HG03066 (cell line): ENCODE results near the gene ZHX3.

ENCODE experiments used
- ATAC-seq: cut with Tn5 transposase; IDR thresholded peaks from one replicate; pipeline ENCODE4 v1.9.1; 2021; ENCODE audit warnings: low read depth; ENCODE audit not compliant: unreplicated experiment

The ZHX3 gene

DNA sequence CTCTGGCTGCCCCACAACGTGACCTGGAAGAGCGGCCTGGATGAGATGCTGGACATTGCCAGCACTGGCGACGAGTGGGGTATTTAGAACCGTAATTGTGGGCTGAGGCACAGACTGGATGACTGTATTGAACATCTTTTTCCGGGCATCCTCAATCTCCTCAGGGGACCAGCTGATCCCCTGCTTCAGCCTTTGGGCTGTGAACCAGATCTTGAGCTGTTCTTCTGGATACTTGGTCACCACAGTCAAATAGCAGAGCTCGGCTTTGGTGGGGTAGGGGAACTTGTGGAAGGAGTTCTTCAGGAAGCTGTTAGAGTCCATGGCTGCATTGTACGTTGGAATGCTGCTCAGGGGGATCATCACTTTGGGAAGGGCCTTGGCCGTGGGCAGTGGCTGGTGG is 113.9 kb downstream of the ZHX3 start:
- no peak for ATAC-seq

DNA sequence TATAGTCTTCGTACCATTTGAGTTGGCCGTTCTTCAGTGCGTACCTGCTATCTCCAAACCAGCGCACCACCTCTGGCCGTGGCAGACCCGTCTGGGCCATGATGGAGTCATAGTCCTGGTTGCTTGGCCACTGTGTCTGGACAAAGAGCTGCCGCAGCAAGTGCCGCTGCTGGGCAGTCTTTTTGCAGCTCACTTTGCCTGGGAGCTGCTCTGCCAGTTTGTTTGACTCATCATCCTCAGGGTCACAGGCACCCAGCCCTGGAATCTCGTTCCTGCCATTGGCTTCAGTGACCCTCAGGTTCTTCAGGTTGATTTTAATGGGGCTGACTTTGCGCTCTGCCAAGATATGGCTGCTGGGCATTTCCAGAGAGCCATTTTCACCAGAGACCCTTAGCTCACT is 115.1 kb downstream of the ZHX3 start:
- ATAC-seq, result no peak

DNA sequence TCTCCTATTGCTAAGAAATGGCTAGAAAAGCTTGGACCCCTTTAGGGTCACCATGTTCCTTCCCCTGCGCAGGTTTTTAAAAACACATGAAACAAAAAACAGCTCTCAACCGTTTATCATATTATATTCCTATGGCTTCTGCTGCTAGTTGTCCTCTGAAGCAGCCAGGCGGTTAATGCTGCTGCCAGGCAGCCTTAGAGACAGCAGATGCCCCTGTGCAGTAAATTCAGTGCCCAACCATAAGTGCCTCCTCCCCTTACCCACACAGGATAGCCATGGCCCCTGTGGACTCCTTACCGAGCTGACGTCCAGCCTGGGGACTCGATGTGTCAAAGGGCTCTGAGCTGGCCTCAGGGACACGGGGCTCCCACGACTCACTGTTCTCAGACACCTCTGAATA is 115.8 kb downstream of the ZHX3 start:
- no peak for ATAC-seq

DNA sequence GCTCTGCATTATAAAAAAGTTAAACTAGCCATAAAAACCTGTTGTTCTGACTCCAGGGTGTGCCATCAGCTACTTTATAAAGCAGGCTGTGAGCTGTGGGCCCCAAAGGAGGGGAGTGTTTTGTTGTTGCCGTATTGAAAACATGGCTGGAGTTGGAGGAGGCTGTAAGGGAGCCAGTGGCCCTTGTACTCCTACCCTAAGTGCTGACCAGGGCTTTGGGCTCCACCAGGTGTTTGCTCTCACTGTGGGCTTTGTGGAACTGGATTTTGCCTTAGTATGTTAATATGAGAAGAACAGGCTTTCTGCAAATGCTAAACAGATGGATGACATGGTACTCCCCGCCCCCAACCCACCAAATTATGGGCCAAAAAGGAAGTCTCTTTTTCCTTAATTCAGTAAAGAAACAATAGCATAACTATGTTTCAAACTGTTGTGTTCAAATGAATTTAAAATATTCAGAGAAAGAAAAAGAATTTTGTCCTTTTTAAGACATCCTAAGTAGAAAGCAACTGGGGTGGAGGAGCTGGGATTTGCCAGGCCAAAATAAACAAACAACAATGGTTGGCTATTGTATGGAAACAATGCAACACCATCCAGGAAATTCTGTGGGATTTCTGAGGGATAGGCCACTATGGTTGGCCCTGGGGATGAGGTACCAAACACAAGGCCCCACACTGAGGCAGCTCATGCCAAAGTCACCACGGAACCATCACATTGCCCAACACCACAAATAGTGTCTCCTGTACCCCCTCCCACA is 116.9 kb downstream of the ZHX3 start:
- no peak for ATAC-seq

DNA sequence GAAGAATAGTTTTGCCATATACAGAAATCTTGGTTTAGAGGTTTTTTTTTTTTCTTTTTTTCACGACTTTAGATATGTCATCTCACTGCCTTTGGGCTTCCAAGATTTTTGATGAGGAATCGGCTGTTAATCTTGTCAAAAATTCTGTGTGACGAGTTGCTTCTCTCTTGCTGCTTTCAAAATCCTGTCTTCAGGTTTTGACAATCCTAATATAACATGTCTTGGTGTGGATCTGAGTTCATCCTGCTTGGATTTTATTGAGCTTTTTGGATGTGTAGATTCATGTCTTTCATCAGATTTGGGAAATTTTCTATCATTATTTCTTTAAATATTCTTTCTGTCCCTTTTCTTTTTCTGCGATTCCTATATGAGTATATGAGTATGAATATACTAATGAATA is 119.1 kb downstream of the ZHX3 start:
- ATAC-seq, result no peak

DNA sequence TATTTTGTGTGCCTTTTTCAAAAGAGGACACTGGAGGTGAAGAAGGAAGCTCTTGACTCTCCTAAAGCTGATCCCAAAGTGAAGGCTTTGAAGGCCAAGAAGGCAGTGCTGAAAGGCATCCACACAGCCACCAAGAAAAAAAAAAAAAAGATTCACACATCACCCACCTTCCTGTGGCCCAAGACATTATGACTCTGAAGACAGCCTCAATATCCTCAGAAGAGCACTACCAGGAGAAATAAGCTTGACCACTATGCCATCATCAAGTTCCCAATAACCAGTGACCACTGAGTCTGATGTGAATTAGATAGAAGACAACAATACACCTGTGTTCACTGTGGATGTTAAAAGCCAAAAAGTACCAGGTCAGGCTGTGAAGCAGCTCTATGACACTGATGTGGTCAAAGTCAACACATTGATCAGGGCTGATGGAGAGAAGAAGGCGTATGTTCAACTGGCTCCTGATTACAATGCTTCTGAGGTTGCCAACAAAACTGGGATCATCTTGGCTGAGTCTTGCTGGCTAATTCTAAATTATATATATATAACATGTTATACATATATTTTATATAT is 120.8 kb downstream of the ZHX3 start:
- ATAC-seq, result no peak

DNA sequence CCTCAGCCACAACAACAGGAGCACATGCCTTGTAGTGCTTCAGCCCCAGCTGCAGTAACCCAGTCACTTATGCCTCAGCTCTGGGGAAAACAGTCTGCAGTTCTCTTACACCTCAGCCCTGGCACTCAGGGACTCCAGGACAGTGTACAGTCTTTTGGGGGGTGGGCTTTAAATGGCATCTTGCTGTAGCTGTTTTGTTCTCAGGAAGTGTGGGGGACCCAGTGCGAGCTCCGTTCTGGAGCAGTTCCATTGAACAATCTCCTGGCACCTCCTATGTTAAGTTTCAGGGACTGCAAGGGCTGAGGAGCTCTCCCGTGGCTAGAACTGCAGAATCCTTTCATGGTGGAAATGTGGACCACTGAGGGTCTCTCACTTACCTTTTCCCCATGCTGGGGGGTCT is 125.0 kb downstream of the ZHX3 start:
- ATAC-seq, result no peak

DNA sequence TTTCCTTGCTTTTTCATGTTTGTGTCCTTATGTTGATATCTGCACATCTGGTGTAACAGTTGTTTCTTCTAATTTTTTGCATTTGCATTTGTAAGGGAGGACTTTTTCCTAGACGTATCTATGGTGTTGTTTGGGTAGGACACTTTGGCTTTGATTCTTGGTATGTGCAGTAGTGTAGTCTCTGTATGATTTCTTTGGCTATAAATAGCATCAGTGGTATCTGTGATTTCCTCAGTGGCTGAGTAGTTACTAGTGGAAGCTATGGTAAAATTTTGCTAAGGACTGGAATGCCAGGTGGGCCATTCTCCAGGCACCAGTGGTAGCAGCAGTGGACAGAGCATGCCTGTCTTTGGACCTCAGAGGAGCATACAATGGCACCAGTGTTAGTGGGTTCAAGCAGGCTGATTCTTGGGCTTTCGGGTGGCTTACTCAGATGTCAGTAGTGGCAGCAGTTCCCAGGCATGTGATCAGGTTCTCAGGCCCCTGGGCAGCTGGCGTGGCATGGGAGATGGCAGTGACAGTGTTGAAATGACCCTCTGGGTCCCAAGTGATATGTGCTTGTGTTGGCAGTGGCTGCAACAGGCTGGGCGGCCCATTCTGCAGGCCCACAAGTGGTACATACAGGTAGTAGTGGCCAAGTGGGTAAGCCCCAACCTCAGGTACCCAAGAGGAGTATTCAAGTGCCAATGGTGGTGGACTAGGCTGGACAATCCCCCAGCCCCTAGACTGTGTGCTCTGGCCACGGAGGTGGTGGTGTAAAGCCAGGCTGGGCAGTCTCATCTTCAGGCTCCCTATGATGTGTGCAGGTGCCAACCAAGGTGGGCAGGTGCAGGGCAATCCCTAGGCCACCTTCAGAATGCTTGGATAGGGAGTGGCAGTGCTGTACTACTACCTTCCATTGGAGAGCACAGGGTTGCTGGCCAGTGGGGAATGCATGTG is 125.7 kb downstream of the ZHX3 start:
- ATAC-seq, result no peak

DNA sequence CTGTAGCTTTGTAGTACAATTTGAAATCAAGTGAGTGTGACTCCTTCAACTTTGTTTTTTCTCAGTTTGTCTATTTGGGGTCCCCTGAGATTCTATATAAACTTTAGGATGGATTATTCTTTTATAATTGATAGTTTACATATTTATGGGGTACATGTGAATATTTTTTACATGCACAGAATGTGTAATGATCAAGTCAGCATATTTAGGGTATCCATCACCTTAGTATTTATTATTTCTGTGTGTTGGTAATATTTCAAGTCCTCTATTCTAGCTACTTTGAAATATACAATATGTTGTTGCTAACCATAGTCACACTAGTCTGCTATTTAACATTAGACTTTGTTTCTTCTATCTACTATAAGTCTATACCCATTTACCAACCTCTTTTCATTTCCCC is 129.9 kb downstream of the ZHX3 start:
- no peak for ATAC-seq

DNA sequence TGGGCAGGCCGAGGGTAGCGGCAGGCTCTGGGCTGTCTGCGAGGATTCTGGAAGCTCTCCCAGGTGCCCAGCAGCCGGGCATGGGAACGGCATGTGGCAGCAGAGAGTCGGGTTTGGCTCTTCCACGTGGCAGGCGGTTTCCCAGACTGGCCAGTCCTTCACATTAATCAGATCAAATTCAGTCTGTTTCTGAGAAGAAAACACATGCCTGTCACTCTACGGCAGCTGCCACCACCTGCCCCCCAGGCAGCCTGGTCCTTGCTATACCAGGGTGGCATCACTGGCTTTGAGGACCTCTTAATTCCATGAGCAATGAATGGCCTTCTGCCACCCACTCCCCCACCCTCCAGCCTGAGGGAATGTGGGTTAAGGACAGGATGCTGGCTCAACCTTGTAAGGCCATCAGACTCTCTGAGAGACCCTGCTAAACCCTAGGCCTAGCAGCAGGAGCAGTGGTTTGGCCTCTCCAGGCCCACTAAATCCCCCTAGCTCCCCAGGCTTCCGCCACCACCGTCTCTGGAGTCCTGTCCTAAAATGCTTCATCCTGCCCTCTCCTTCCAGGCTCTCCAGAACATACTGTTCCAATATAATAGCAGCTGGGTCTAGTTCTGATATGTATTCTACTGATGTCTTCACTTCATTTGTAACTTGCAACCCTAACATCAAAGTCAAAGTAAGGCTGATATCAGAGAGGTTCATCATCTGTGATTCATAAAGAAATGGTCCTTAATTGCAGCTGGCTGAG is 132.3 kb downstream of the ZHX3 start:
- no peak for ATAC-seq

DNA sequence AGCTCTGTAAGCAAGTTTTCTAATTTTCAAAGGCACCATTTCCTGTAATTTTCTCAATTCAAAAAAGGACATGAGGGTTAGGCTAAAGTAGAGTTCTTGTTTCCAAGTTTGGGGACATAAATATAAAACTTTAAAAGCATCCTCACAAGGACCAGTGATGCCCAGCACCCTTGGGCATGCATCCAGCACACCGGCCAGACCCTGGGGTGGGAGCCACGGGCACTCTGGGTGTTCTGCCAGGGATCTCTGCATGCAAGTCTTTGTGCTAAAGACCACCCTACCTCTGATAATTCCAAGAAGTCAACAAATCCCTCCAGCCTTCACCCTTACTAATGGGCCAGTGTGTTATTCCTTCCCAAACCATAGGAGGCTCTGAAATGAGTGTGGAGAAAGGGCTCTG is 133.7 kb downstream of the ZHX3 start:
- no peak for ATAC-seq

DNA sequence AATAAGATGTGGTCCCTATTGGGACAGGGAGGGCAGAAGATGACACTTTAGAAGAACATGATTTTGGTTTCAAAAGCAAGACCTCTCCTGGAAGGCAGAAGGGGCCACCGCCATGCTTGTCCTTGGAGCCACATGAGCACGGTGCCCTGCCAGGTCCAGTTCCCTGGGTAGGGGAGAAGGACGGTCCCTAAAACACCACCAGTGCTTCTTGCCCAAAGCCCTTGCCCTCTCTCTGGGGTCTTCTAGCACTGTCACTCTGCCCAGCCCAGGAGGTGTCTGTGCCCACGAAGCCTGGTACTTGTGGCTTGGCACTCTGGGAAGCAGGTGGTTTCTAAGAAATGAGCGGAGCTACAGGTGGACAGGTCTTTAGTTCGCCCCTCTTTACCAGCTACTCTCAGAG is 134.1 kb downstream of the ZHX3 start:
- no peak for ATAC-seq

DNA sequence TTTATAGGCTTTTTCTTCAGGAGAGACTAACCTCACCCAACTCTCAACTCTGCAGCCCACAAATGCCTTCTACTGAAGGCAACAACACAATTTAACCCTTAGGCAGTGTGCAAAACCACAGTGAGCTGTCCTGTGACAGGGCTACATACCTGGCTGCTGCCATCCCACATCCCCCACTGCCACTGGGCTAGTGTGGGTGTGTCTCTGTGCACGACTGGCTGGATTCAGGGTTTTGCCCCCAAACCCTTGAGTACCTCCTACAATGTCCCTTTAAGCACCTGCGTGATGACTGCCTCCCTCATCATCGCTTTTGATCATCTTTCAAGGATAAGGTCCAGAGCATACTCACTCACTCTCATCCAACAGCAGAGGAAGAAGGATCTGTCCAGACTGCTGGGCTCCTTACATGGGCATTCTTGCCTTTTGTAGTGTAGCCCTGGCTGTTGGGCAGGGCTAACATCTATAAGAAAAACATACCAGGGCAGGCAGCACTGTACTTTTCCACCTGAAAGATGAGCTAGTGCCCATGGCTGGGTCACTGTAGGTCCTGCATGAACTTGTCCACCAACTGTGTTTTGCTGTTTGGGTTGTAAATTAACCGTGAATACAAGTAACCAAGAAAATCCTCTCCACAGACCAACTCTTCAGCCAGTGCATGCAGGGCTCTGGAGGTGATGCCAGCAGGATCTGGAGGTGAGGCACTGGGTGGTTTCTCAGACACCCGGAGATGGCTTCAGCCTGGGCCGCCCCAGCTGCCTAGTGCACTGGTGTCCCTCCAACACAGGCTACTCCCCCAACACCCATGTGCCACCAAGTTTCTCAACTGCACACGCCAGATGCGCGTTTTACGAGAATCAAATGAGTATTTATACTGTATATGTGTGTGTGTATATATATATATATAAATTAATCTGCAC is 135.0 kb downstream of the ZHX3 start:
- ATAC-seq, result no peak

DNA sequence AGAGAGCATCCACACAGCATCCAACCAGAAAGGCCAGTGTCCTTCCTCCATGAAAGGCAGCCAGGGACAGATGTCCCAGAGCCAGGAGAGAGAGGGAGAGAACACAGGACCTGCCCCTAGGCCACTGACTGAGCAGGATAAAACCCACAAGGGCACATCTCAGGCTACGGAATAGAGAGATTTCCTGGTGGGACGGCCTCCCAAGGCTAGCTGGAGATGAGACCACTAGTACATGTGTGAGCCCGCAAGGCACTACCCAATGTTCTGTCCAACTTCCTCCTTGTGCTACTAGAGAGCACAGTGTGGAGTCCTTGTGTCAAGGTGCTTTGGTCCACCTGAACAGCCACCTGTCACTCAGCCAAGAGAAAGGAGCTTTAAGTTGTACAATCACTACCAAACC is 136.0 kb downstream of the ZHX3 start:
- ATAC-seq, result no peak

DNA sequence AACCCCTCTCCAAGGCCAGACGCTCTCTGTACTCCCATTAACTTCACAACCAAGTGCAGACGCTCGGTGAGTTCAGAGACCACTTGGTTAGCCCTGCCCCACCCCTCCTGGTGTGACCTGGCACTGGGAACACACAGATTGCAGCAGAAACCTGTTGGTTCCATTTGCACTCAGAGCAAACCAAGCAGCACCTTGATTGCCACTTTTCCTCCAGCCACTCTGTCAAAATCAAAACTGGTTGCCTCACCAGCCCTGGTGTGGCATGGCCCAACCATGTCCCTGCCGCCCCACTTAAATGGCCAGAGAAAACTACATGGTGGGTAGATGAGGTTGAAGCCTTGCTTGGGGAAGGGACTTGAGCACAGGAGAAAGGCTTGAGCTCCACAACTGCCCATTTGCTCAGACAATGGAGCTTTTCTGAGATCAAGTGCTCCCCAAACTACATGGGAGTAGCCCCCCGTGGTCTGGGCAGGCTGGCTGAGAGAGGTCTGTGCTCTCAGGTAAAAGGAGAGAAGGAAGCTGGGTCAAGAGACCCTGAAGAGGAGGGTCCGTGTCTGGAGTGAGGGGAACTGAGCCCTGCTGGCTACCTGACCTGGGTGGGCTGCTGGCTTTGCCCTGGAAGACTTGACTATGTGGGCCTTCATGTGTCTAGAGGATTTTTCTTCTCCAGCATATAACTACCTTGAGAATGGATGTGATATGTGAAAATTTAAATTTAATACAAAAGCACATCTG is 136.8 kb downstream of the ZHX3 start:
- no peak for ATAC-seq

DNA sequence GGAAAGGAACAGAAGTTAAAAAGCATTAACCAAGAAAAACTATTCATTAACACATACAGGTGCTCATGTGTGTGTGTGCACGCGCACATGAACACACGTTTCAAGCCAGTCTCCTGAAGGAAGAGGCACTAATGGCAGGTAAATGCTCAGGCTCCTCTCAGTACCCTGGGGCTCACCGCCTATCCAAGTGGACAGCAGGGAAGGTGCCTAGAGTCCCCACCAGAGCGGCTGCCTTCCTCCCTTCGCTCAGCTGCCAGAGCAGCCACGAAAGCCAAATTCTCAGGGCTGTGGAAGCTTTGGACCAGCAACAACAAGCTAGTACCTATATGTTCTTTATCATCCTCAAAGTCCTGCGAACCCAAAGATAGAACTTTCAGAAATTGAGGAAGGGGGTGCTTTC is 137.6 kb downstream of the ZHX3 start:
- ATAC-seq, result no peak

DNA sequence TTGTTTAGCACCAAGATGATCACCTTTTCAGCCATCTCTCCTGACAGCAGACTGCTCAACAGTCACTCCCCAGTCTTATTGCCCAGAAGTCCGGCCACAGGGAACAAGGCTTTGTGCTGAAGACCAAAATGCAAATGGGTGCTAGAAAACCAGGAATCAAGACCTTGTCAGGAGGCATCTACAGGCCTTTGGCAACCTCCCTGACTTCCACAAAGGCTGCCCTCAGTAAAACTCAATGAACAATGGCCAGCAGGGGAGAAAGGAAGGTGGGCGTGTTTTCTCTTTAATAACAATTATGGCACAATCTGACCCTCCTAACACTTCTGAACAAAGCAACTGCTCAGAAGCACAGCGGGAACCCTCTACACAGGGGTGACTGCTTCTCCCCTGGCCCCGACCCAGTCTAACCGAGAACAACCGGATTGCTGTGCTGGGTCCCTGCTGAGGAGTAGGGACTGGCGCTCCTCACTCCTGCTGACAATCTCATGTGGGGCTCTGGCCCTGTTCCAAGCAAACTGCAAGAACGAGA is 138.6 kb downstream of the ZHX3 start:
- ATAC-seq, result no peak

DNA sequence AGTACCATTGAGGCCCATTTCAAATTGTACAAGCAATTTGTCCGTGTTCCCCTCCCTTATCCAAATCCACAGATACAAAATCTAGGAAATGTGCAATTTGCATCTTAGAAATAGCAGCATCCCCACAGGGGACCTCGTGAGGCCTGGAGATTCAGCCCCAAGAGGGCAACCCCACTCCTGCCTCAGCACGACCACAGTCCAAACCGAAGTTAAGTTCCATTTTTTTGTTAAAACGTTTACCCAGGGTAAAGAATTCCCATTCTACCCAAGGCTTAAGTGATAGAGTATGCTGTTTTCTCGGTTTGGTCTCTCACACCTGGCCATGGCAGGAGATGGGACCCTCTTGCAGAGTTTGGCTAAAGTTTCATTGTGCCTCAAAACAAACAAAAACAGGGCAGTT is 139.0 kb downstream of the ZHX3 start:
- ATAC-seq, result no peak

DNA sequence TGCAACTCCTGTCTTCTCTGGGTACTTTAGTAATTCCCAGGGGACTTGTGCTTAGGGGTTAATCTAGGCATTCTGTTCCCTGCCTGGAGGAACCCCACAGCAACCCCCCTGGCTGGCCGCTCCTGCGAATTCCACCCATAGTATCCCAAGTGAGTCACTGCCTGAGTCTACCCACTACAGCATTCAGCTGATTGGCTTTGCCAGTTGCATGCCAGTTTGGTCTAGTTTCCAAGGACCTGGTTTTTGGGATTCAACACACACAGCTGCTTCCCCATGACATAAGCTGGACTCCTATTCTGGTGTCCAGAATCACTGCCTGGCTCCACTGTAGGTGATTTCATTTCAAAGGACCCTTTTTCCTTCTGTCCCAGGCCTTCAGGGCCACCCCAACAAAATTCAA is 139.9 kb downstream of the ZHX3 start:
- ATAC-seq, result no peak
